ENCODE results near the gene JMJD1C.

- TF ChIP-seq CTCF (IDR thresholded peaks at IDR 0.05; ENCODE audit: extremely low read depth in 1 of 2, insufficient read depth in 1 of 2, low read depth in 1 of 2, low read length in 2 of 2) (peak; percentile 34 to 38), MAX (IDR thresholded peaks at IDR 0.05; ENCODE audit: insufficient read depth, insufficient read length) (no peak), POLR2A (IDR thresholded peaks at IDR 0.05; ENCODE audit: low read depth, low read length) (no peak), POLR2AphosphoS5 (IDR thresholded peaks at IDR 0.05; ENCODE audit: insufficient read depth, low read depth, low read length) (no peak), FOS (IDR thresholded peaks at IDR 0.05; ENCODE audit: borderline replicate concordance, insufficient read depth, low read length) (no peak), EZH2 (IDR thresholded peaks at IDR 0.05; ENCODE audit: borderline replicate concordance, low read depth, low read length, severe bottlenecking) (no peak)
These were observed 248.6 kb downstream of the JMJD1C start for GRCh38 chr10:63217120-63217605.

Measured in endothelial cell of umbilical vein (primary cell).